Measurements from ENCODE around the gene ARPC5L. TPM values are rescaled to one million over a fixed set of nuclear protein-coding genes. Genes with fewer than 3 reads are reported as not detected.

ARPC5L gene
- total and polyA plus RNA-seq, 2 of the 8 experiments (the other 6 are each of a cell fraction or from before 2014, with no cell fraction given) = 34.1 to 50.6 TPM

GRCh38 chr9:124887832-124888231 is 25.9 kb downstream of the ARPC5L start:
- H3K56ac ChIP-seq (replicated peaks; ENCODE audit: insufficient read length, low read depth, low read length) = no peak overlapping the region
- 91% methylated on average over 5 of the region's 5 CpGs; no CpG with 5 or more reads in 1 of the 2 experiments for WGBS, 2 experiments (ENCODE audit: extremely low coverage in 1 of 2, insufficient coverage in 1 of 2, insufficient read length in 1 of 2, insufficient replicate concordance in 2 of 2, low coverage in 1 of 2, low lambda C conversion rate in 2 of 2, missing lambda C conversion rate in 1 of 2)
- no peaks in the 10 kb centered on the region; a peak in 1 of 8 replicates for H3K36me3 ChIP-seq (ENCODE audit: control insufficient read depth in 2 of 4, insufficient read depth in 4 of 4, low read length in 3 of 4)
- no peak overlapping the region for H2BK15ac ChIP-seq (ENCODE audit: low read length)
- H3K14ac ChIP-seq (ENCODE audit: insufficient read length) = no peak overlapping the region
- no peak overlapping the region for H4K5ac ChIP-seq (ENCODE audit: insufficient read length, low read depth, low read length)
- H3K23ac ChIP-seq (ENCODE audit: insufficient read length) = no peak overlapping the region
- no peak overlapping the region for H2AK5ac ChIP-seq (ENCODE audit: low read depth, low read length)
- no peak overlapping the region for H3K4me3 ChIP-seq (ENCODE audit: extremely low read depth in 1 of 4, insufficient read depth in 2 of 4, low read depth in 3 of 4, low read length in 4 of 4)
- H3K9me3 ChIP-seq (ENCODE audit: insufficient read depth in 2 of 2, low read depth in 1 of 2, low read length in 1 of 2) = no peaks in the 10 kb centered on the region; a peak in 1 of 4 replicates
- no peak for FAIRE-seq
- no peak overlapping the region; the same call in 1 of the 2 replicates for H3K27ac ChIP-seq (ENCODE audit: low read depth, low read length)
- no peaks in the 10 kb centered on the region for H3K79me1 ChIP-seq (ENCODE audit: low read depth, low read length)
- H3K4me1 ChIP-seq (replicated peaks in 1 of 4; ENCODE audit: control insufficient read depth in 3 of 4, insufficient read depth in 4 of 4, low read length in 3 of 4) = peaks cover 0 to 2% (median under 1%) of the 10 kb centered on the region in 4 experiments; a peak in 3 of 7 replicates
- no peak overlapping the region for H3K9ac ChIP-seq (replicated peaks in 1 of 4; ENCODE audit: extremely low read depth in 1 of 4, low read depth in 3 of 4, low read length in 3 of 4)
- no peak for DNase-seq (ENCODE audit: low read depth in 1 of 2, low spot score in 2 of 2)
- H3K18ac ChIP-seq (ENCODE audit: extremely low read depth, low read length) = no peak overlapping the region
- no peaks in the 10 kb centered on the region for H3K27me3 ChIP-seq (replicated peaks in 1 of 4; ENCODE audit: control insufficient read depth in 3 of 4, extremely low read depth in 1 of 4, insufficient read depth in 3 of 4, low read length in 3 of 4)
- H2AFZ ChIP-seq (ENCODE audit: low read length) = no peak overlapping the region
- no peak overlapping the region for H2BK5ac ChIP-seq (ENCODE audit: low read depth, low read length)
- H2BK120ac ChIP-seq (replicated peaks; ENCODE audit: low read depth, low read length) = no peak overlapping the region
- no peaks in the 10 kb centered on the region for H3K79me2 ChIP-seq (ENCODE audit: control insufficient read depth in 1 of 2, insufficient read depth in 2 of 2, low read length in 2 of 2)
- no peak overlapping the region for H2BK12ac ChIP-seq (ENCODE audit: low read depth, low read length)
- no peaks in the 10 kb centered on the region for H3K23me2 ChIP-seq (ENCODE audit: low read depth, low read length)
- no peak overlapping the region for H3K4ac ChIP-seq (replicated peaks; ENCODE audit: insufficient read length, low read depth, low read length)
- no peak overlapping the region for H2BK20ac ChIP-seq (ENCODE audit: low read length)
- CTCF ChIA-PET (ENCODE audit: partially characterized antibody) = interaction anchor here (0.6 to 2.2 kb wide), 8 partner anchors 9 to 111 kb away, joined by 3 to 6 read pairs (median 4); partner anchors contain the start of gene OLFML2A
- H4K20me1 ChIP-seq (replicated peaks in 1 of 2; ENCODE audit: control insufficient read depth in 1 of 2, insufficient read depth in 2 of 2, low read length in 2 of 2) = peaks cover 0 to 2% of the 10 kb centered on the region in 2 experiments
- H4K8ac ChIP-seq (ENCODE audit: extremely low read depth, insufficient read depth, low read length) = no peak overlapping the region
- no peak overlapping the region for H4K91ac ChIP-seq (replicated peaks; ENCODE audit: insufficient read length, low read length)
- POLR2A ChIA-PET (ENCODE audit: partially characterized antibody) = interaction anchor here (1.4 to 31.1 kb wide), 2 partner anchors 9 to 25 kb away, joined by 5 to 573 read pairs; partner anchors contain the start of genes ARPC5L, RPL35 and WDR38
- no peak overlapping the region for H3K4me2 ChIP-seq (ENCODE audit: insufficient read depth in 1 of 2, low read depth in 2 of 2, low read length in 2 of 2)
- TF ChIP-seq BRCA1 (IDR thresholded peaks at IDR 0.05; ENCODE audit: low read depth, low read length) = no peak
- no peak for TF ChIP-seq FOSL1 (IDR thresholded peaks at IDR 0.05; ENCODE audit: insufficient read depth, low read depth, low read length)
- TF ChIP-seq SIX5 (IDR thresholded peaks at IDR 0.05; ENCODE audit: low read depth, low read length) = no peak
- no peak for TF ChIP-seq BCL11A (IDR thresholded peaks at IDR 0.05; ENCODE audit: low read depth in 2 of 2, low read length in 2 of 2)
- no peak for TF ChIP-seq CBX5 (IDR thresholded peaks at IDR 0.05; ENCODE audit: low read depth, low read length)
- TF ChIP-seq POU5F1 (IDR thresholded peaks at IDR 0.05; ENCODE audit: low read depth, low read length) = no peak
- TF ChIP-seq SP1 (IDR thresholded peaks at IDR 0.05; ENCODE audit: low read depth, low read length) = no peak
- TF ChIP-seq KDM1A (IDR thresholded peaks at IDR 0.05; ENCODE audit: borderline replicate concordance, low read length) = no peak
- no peak for TF ChIP-seq SAP30 (IDR thresholded peaks at IDR 0.05; ENCODE audit: insufficient read depth, insufficient replicate concordance, low read length)
- TF ChIP-seq TAF7 (optimal IDR thresholded peaks at IDR 0.05; ENCODE audit: borderline replicate concordance, low read depth, low read length) = no peak
- no peak for TF ChIP-seq RFX5 (IDR thresholded peaks at IDR 0.05; ENCODE audit: borderline replicate concordance, low read depth, low read length)

Data from H1 (cell line).